ENCODE data around the gene THNSL1. TPM values are rescaled to one million over a fixed set of nuclear protein-coding genes. Genes with fewer than 3 reads are reported as not detected.

Gene THNSL1
- total RNA-seq, 2 experiments from 2014 or later: 5.5 to 8.3 TPM

DNA sequence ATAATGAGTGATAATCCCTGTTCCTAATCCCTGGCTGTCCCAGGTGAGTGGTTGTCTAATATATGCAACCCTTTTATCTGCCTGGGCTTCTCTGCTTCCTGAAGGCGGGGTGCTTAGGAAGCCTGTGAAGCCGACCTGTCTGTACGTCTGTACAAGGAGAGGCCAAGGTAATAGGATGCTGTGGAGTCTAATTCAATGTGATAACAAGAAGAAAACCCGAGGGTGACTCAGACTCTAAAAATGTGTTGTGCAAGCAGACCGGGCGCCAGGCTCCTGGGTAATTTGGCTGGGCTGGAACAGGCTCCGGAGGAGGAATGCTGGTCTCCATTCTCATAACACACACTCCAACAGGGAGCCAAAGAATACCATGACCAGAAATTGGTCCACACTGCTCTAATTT lies 43.6 kb downstream of the THNSL1 start:
- ChIA-PET POLR2A (no interaction called here), CTCF (ENCODE audit: unreplicated experiment) (no interaction called here)
- intact Hi-C loops (cut with micrococcal nuclease; ENCODE audit: unreplicated experiment): no loop called here

GRCh38 chr10:25061125-25061524 lies 44.7 kb downstream of the THNSL1 start:
- Histone ChIP-seq H3K4me2 (ENCODE audit: low read length) (no peak overlapping the region), H3K27ac (ENCODE audit: low read depth, low read length, poor library complexity, severe bottlenecking) (no peak overlapping the region), H3K9me3 (ENCODE audit: low read length) (no peaks in the 10 kb centered on the region), H3K9me2 (ENCODE audit: insufficient read depth, low read length) (no peaks in the 10 kb centered on the region), H3K4me3 (ENCODE audit: low read depth, low read length, poor library complexity, severe bottlenecking) (no peak overlapping the region), H3K79me2 (ENCODE audit: insufficient read depth, low read depth, low read length) (no peaks in the 10 kb centered on the region), H3K4me1 (ENCODE audit: insufficient read depth, low read length, poor library complexity, severe bottlenecking) (no peaks in the 10 kb centered on the region), H2AFZ (ENCODE audit: low read length) (no peak overlapping the region), H4K20me1 (ENCODE audit: insufficient read depth, low read length) (no peaks in the 10 kb centered on the region), H3K36me3 (ENCODE audit: insufficient read depth, low read length) (no peaks in the 10 kb centered on the region)
- CTCF ChIA-PET (ENCODE audit: unreplicated experiment): interaction anchor here (0.9 kb wide), 1 partner anchor 19 kb away, joined by 4 read pairs; no protein-coding TSS in a partner anchor
- BruUV-seq (replicated peaks): no TSS peak
- intact Hi-C loops (cut with micrococcal nuclease; ENCODE audit: unreplicated experiment): no loop called here
- POLR2A ChIA-PET: interaction anchor here (0.6 to 1.1 kb wide), 4 partner anchors 10 to 76 kb away, joined by 3 to 4 read pairs (median 3); no protein-coding TSS in a partner anchor
- DNase-seq (ENCODE audit: low spot score): no peak
- TF ChIP-seq, protein P1, sequence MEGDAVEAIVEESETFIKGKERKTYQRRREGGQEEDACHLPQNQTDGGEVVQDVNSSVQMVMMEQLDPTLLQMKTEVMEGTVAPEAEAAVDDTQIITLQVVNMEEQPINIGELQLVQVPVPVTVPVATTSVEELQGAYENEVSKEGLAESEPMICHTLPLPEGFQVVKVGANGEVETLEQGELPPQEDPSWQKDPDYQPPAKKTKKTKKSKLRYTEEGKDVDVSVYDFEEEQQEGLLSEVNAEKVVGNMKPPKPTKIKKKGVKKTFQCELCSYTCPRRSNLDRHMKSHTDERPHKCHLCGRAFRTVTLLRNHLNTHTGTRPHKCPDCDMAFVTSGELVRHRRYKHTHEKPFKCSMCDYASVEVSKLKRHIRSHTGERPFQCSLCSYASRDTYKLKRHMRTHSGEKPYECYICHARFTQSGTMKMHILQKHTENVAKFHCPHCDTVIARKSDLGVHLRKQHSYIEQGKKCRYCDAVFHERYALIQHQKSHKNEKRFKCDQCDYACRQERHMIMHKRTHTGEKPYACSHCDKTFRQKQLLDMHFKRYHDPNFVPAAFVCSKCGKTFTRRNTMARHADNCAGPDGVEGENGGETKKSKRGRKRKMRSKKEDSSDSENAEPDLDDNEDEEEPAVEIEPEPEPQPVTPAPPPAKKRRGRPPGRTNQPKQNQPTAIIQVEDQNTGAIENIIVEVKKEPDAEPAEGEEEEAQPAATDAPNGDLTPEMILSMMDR (conservative IDR thresholded peaks at IDR 0.05; ENCODE audit: low read length): no peak
- no peak for TF ChIP-seq EZH2phosphoT487 (IDR thresholded peaks at IDR 0.05; ENCODE audit: borderline replicate concordance, low read depth, low read length)

More for the DNA sequence above, 43.6 kb downstream of the THNSL1 start:
- Histone ChIP-seq H4K20me1 (ENCODE audit: insufficient read depth, low read length) (no peaks in the 10 kb centered on the region), H3K4me1 (ENCODE audit: insufficient read depth, low read length, poor library complexity, severe bottlenecking) (no peaks in the 10 kb centered on the region), H3K79me2 (ENCODE audit: insufficient read depth, low read depth, low read length) (no peaks in the 10 kb centered on the region), H3K9me3 (ENCODE audit: low read length) (no peaks in the 10 kb centered on the region), H3K27ac (ENCODE audit: low read depth, low read length, poor library complexity, severe bottlenecking) (no peak overlapping the region), H3K4me2 (ENCODE audit: low read length) (no peak overlapping the region), H3K36me3 (ENCODE audit: insufficient read depth, low read length) (no peaks in the 10 kb centered on the region), H3K9me2 (ENCODE audit: insufficient read depth, low read length) (no peaks in the 10 kb centered on the region), H3K4me3 (ENCODE audit: low read depth, low read length, poor library complexity, severe bottlenecking) (no peak overlapping the region), H2AFZ (ENCODE audit: low read length) (no peak overlapping the region)
- TF ChIP-seq EZH2phosphoT487 (IDR thresholded peaks at IDR 0.05; ENCODE audit: borderline replicate concordance, low read depth, low read length): no peak
- TF ChIP-seq, protein P1 (conservative IDR thresholded peaks at IDR 0.05; ENCODE audit: low read length): no peak
- no peak for DNase-seq (ENCODE audit: low spot score)
- BruUV-seq (replicated peaks): no TSS peak

- Histone ChIP-seq H3K4me1 (ENCODE audit: insufficient read depth, low read length, poor library complexity, severe bottlenecking) (no peaks in the 10 kb centered on the region), H3K27ac (ENCODE audit: low read depth, low read length, poor library complexity, severe bottlenecking) (no peak overlapping the region), H3K9me3 (ENCODE audit: low read length) (no peaks in the 10 kb centered on the region), H4K20me1 (ENCODE audit: insufficient read depth, low read length) (no peaks in the 10 kb centered on the region), H3K79me2 (ENCODE audit: insufficient read depth, low read depth, low read length) (no peaks in the 10 kb centered on the region), H3K4me2 (ENCODE audit: low read length) (no peak overlapping the region), H3K9me2 (ENCODE audit: insufficient read depth, low read length) (no peaks in the 10 kb centered on the region), H3K36me3 (ENCODE audit: insufficient read depth, low read length) (no peaks in the 10 kb centered on the region), H2AFZ (ENCODE audit: low read length) (no peak overlapping the region), H3K4me3 (ENCODE audit: low read depth, low read length, poor library complexity, severe bottlenecking) (no peak overlapping the region)
- no peak for TF ChIP-seq EZH2phosphoT487 (IDR thresholded peaks at IDR 0.05; ENCODE audit: borderline replicate concordance, low read depth, low read length)
- TF ChIP-seq, protein P1 (conservative IDR thresholded peaks at IDR 0.05; ENCODE audit: low read length): no peak
- ChIA-PET CTCF (ENCODE audit: unreplicated experiment) (interaction anchor here (0.9 kb wide), 1 partner anchor 18 kb away, joined by 4 read pairs; no protein-coding TSS in a partner anchor), POLR2A (interaction anchor here (0.7 to 1.1 kb wide), 3 partner anchors 9 to 75 kb away, joined by 3 to 4 read pairs (median 3); no protein-coding TSS in a partner anchor)
- intact Hi-C loops (cut with micrococcal nuclease; ENCODE audit: unreplicated experiment): no loop called here
- BruUV-seq (replicated peaks): no TSS peak
- no peak for DNase-seq (ENCODE audit: low spot score)
Measured at GRCh38 chr10:25061711-25062449, 45.5 kb downstream of the THNSL1 start.

Measured in OCI-LY7 (cell line).